CD4-positive, alpha-beta T cell (primary cell): ENCODE measurements around the gene TBATA. TPM values are rescaled to one million over a fixed set of nuclear protein-coding genes. Genes with fewer than 3 reads are reported as not detected.

Experiments used
- ATAC-seq: fragments of 200-7000 bp; cut with Tn5 transposase; one replicate; pipeline ENCODE4 v1.10.0; 2022; ENCODE audit warnings: mild to moderate bottlenecking; ENCODE audit not compliant: poor library complexity
- CTCF ChIA-PET: fragments of 350-600 bp; sonication (Branson Sonifier 250); formaldehyde crosslinking; loops from one replicate; lab custom pipeline; 2021; ENCODE audit warnings: antibody characterized with exemption, inconsistent platforms; lab: Charles Lee
- POLR2A ChIA-PET: fragments of 350-600 bp; sonication (Branson Sonifier 250); formaldehyde crosslinking; loops from one replicate; lab custom pipeline; 2021; ENCODE audit warnings: antibody characterized with exemption, inconsistent platforms; lab: Charles Lee
- DNase-seq, 14 experiments: peaks; one replicate each; pipeline ENCODE4 v3.0.0-alpha.2; 2013 to 2020; ENCODE audit warnings: mixed read lengths in 2 of 14
- H3K27ac ChIP-seq, 2 donors: one replicate each; pipeline versions ENCODE4 v1.5.1 to v1.7.0; 2013; ENCODE audit warnings: low read length in 2 of 2, low read depth in 1 of 2, mild to moderate bottlenecking in 1 of 2
- H3K27me3 ChIP-seq, 2 experiments: 1 replicate in 1 of 2; 2 replicates in 1 of 2; pipeline versions ENCODE4 v1.6.1 to v1.7.0; 2013; ENCODE audit warnings: low read length in 2 of 2, control low read depth in 1 of 2, mild to moderate bottlenecking in 1 of 2, moderate library complexity in 1 of 2; ENCODE audit not compliant: insufficient read depth in 2 of 2, control insufficient read depth in 1 of 2
- H3K36me3 ChIP-seq: one replicate; pipeline ENCODE4 v1.6.1; 2013; ENCODE audit warnings: low read length, control low read depth; ENCODE audit not compliant: insufficient read depth
- H3K4me1 ChIP-seq: one replicate; pipeline ENCODE4 v1.6.1; 2013; ENCODE audit warnings: low read length, control low read depth; ENCODE audit not compliant: insufficient read depth
- H3K4me3 ChIP-seq: one replicate; pipeline ENCODE4 v1.5.1; 2013; ENCODE audit warnings: mild to moderate bottlenecking, low read length, moderate library complexity
- H3K9me3 ChIP-seq, 2 experiments: 1 replicate in 1 of 2; 2 replicates in 1 of 2; pipeline versions ENCODE4 v1.6.1 to v1.7.0; 2013; ENCODE audit warnings: low read length in 2 of 2, mild to moderate bottlenecking in 2 of 2, control low read depth in 1 of 2, moderate library complexity in 1 of 2; ENCODE audit not compliant: control insufficient read depth in 1 of 2, insufficient read depth in 1 of 2
- H3K27ac Mint-ChIP-seq: one replicate; pipeline ENCODE4 v1.8.0; 2020; ENCODE audit warnings: mixed read lengths
- H3K27me3 Mint-ChIP-seq: one replicate; pipeline ENCODE4 v1.8.0; 2021; ENCODE audit warnings: mixed read lengths
- H3K36me3 Mint-ChIP-seq: one replicate; pipeline ENCODE4 v1.8.0; 2021; ENCODE audit warnings: low read depth, mixed read lengths
- H3K4me1 Mint-ChIP-seq: one replicate; pipeline ENCODE4 v1.8.0; 2021; ENCODE audit warnings: low read depth, mixed read lengths
- H3K4me3 Mint-ChIP-seq: one replicate; pipeline ENCODE4 v1.8.0; 2020; ENCODE audit warnings: mild to moderate bottlenecking, mixed read lengths
- H3K9me3 Mint-ChIP-seq: one replicate; pipeline ENCODE4 v1.8.0; 2020; ENCODE audit warnings: mixed read lengths
- intact Hi-C, 2 experiments: fragments of 100-400 bp; cut with DNase I in 1 of 2; cut with micrococcal nuclease in 1 of 2; formaldehyde crosslinking; loops; one replicate each; pipeline versions ENCODE4 v1.15.1 to v1.9.0; 2023 to 2025; cut with DNase I, micrococcal nuclease
- total RNA-seq, 174 experiments: library from RNA in 2 of 174; stranded (reverse) in 2 of 174; gene quantifications; one replicate each; pipeline ENCODE4 v1.2.3 and lab custom pipeline; 2021 to 2026
- TF ChIP-seq, protein P1 (sequence below): fragments of 200-600 bp; IDR thresholded peaks from one replicate; pipeline ENCODE4 v1.8.0; 2022; ENCODE audit warnings: antibody characterized with exemption, mild to moderate bottlenecking

Gene TBATA
- total RNA-seq, 2 experiments from 2014 or later = not detected

- no peaks in the 10 kb centered on the region for H3K9me3 ChIP-seq
- no peak overlapping the region for H3K4me3 Mint-ChIP-seq
- CTCF ChIA-PET = no interaction called here
- H3K36me3 ChIP-seq = no peaks in the 10 kb centered on the region
- intact Hi-C loops = no loop called here
- H3K4me1 Mint-ChIP-seq = no peaks in the 10 kb centered on the region
- no peaks in the 10 kb centered on the region for H3K9me3 Mint-ChIP-seq
- no peak for DNase-seq
- POLR2A ChIA-PET = no interaction called here
- H3K27me3 Mint-ChIP-seq = no peaks in the 10 kb centered on the region
- TF ChIP-seq, protein P1, sequence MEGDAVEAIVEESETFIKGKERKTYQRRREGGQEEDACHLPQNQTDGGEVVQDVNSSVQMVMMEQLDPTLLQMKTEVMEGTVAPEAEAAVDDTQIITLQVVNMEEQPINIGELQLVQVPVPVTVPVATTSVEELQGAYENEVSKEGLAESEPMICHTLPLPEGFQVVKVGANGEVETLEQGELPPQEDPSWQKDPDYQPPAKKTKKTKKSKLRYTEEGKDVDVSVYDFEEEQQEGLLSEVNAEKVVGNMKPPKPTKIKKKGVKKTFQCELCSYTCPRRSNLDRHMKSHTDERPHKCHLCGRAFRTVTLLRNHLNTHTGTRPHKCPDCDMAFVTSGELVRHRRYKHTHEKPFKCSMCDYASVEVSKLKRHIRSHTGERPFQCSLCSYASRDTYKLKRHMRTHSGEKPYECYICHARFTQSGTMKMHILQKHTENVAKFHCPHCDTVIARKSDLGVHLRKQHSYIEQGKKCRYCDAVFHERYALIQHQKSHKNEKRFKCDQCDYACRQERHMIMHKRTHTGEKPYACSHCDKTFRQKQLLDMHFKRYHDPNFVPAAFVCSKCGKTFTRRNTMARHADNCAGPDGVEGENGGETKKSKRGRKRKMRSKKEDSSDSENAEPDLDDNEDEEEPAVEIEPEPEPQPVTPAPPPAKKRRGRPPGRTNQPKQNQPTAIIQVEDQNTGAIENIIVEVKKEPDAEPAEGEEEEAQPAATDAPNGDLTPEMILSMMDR = no peak
- ATAC-seq = no peak
- no peaks in the 10 kb centered on the region for H3K4me1 ChIP-seq
- no peak overlapping the region for H3K4me3 ChIP-seq
- H3K27ac Mint-ChIP-seq = no peak overlapping the region
- no peaks in the 10 kb centered on the region for H3K36me3 Mint-ChIP-seq
- no peak overlapping the region for H3K27ac ChIP-seq
- no peaks in the 10 kb centered on the region for H3K27me3 ChIP-seq
These were observed 8.6 kb downstream of the TBATA start for GRCh38 chr10:70776455-70777005.

DNA sequence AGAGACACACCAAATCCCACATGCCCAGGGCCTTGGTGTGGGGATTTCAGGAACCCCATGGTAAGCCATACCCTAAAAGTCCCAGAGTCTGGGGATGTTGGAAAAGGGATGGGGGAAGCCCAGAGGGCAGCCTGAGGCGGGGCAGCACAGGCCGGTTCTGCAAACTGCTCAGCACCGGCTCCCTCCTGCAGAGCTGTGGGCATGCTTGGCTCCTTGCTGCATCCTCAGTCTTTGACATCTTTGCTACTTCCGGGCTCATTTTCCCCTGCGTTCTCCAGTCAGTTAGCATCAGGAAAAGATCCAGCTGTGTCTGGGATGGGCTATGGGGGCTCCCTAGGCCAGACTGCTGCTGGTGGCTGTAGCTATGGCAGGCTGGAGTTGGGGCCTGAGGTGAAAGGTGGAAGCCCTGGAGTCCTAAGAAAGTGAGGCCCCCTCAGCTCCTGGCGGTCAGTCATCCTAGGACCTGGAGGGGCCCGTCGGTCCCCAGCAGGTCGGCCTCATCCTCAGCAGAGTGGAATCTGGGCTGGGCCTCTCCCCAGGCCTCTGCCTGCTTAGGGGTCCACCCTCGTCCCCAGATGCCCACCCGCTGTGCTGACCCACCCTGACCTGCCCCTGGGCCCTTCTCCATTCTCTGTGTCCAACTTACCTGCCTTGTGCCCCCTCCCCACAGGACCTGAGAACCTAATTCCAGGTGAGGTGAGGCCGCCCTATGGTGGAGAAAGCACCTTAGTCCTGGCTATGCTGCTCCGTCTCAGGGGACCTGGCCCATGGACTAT is 9.3 kb downstream of the TBATA start:
- Histone ChIP-seq H3K27ac (no peak overlapping the region), H3K36me3 (no peaks in the 10 kb centered on the region), H3K4me1 (no peaks in the 10 kb centered on the region), H3K27me3 (no peaks in the 10 kb centered on the region), H3K9me3 (no peaks in the 10 kb centered on the region), H3K4me3 (no peak overlapping the region)
- DNase-seq = no peak
- intact Hi-C loops = no loop called here
- Mint-ChIP-seq H3K4me1 (no peaks in the 10 kb centered on the region), H3K27ac (no peak overlapping the region), H3K36me3 (no peaks in the 10 kb centered on the region), H3K27me3 (no peaks in the 10 kb centered on the region), H3K9me3 (no peaks in the 10 kb centered on the region), H3K4me3 (no peak overlapping the region)
- TF ChIP-seq, protein P1 = no peak
- CTCF ChIA-PET = no interaction called here
- ATAC-seq = no peak
- POLR2A ChIA-PET = no interaction called here

DNA sequence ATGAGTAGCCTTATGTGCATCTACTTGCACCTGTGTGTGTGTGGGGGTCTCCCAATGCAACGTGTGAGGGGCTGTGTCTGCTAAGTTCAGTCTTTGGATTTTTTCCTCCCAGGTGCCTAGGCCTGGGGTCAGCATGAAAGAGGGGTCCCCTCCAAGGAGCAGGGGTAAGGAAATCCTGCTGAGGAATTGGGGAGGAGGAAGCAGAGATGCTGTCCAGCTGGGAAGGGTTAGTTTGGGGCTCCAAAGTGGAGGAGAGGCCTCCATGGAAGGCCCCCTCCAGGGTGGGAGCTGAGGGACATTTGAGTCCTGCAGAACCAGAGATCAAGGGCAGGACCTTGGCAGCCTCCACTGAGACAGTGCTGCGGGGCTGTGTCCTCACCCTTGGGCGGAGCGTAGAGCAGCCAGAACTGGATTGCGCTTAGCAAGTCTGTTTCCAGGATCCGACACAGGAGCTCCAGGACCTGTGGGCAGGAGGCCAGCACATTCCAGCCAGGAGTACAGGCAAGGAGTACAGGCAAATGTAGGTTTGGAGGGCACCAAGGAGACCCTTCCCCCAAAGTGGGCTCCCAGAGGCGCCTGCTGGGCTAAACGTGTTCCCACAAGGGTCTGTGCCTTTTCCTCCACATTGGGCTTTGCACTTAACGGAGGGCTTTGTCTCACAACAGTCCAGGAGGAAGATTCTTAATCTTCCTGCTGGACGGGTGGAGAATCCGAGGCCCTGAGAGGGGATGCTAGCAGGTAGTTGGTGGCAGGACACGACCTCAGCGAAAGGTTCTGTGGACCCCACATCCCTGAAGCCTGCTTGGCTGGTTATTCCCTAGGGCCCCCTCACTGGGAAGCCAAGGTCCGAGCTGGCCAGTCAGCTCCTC is 10.1 kb downstream of the TBATA start:
- no peak for ATAC-seq
- Histone ChIP-seq H3K27ac (no peak overlapping the region), H3K4me1 (no peaks in the 10 kb centered on the region), H3K27me3 (no peaks in the 10 kb centered on the region), H3K9me3 (no peaks in the 10 kb centered on the region), H3K36me3 (no peaks in the 10 kb centered on the region), H3K4me3 (no peak overlapping the region)
- Mint-ChIP-seq H3K9me3 (no peaks in the 10 kb centered on the region), H3K27ac (no peak overlapping the region), H3K4me1 (no peaks in the 10 kb centered on the region), H3K27me3 (no peaks in the 10 kb centered on the region), H3K36me3 (no peaks in the 10 kb centered on the region), H3K4me3 (no peak overlapping the region)
- TF ChIP-seq, protein P1 = no peak
- ChIA-PET POLR2A (no interaction called here), CTCF (no interaction called here)
- intact Hi-C loops = no loop called here
- no peak for DNase-seq
